Hematopoietic multipotent progenitor cell treated with erythropoietin and hydrocortisone succinate and interleukin-3 and kit ligand, for 17 days (in vitro differentiated cells): Measurements from ENCODE around the gene VAMP5.
"Not testable (repeated sequence)": the region's sequence is repeated elsewhere in the genome, so short reads cannot be mapped to it uniquely, and the experiment has no call there.

Source experiments
- DNase-seq: peaks from one replicate; pipeline ENCODE4 v3.0.0-alpha.2; 2015; ENCODE audit warnings: low spot score

The VAMP5 gene

GRCh38 chr2:85601771-85602475 is 17.7 kb downstream of the VAMP5 start:
- no peak for DNase-seq

GRCh38 chr2:85602476-85603234 is 18.4 kb downstream of the VAMP5 start, which contains the start of gene TMEM150A:
TSS of gene TMEM150A (minus strand) at chr2:85602698. CDS start at chr2:85601948, 750 bp downstream.
- DNase-seq = peak; percentile 40

DNA sequence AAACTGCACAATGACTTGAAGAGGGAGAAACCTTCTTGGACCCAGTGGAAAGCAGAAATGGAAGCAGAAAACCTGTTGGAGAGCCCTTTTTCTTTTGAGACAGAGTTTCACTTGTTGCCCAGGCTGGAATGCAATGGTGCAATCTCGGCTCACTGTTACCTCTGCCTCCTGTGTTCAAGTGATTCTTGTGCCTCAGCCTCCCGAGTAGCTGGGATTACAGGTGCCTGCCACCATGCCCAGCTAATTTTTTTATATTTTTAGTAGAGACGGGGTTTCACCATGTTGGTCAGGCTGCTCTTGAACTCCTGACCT is 19.9 kb downstream of the VAMP5 start:
- not testable (repeated sequence) for DNase-seq

DNA sequence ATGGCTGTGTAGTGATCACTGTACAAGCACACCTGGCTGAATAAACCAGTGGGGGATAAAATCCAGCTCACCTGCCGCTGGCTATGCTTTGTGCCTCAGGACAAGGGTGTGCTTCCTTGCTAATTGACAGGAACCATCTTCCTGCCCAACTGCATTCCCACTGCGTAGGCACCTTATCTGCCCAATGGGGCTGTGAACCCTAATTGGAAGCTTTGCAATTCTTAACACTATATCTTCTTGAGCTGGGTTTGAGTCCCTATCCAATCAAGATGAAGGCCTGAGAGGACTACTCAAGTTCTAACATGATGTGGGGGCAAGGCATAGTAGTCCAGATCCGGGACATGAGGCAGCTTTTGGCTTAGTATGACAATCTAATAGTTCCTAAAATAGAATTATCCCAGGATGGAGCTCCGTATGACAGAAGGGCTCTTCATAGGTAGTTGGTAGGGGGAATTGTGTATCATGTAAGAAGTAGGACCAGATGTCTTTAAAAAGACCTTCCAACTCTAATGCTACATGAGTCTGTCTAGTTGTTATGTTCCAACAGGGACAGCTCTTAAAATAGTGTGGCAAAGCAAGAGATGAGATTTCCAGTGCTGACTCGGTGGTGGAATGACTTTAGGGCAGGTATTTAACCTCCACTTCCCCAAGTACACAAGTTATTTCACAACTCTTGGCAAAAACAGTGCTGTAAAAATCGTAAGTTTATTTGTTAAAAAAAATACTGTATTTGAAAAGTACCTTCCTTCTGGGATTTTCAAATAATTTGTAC is 20.5 kb downstream of the VAMP5 start:
- DNase-seq = no peak

DNA sequence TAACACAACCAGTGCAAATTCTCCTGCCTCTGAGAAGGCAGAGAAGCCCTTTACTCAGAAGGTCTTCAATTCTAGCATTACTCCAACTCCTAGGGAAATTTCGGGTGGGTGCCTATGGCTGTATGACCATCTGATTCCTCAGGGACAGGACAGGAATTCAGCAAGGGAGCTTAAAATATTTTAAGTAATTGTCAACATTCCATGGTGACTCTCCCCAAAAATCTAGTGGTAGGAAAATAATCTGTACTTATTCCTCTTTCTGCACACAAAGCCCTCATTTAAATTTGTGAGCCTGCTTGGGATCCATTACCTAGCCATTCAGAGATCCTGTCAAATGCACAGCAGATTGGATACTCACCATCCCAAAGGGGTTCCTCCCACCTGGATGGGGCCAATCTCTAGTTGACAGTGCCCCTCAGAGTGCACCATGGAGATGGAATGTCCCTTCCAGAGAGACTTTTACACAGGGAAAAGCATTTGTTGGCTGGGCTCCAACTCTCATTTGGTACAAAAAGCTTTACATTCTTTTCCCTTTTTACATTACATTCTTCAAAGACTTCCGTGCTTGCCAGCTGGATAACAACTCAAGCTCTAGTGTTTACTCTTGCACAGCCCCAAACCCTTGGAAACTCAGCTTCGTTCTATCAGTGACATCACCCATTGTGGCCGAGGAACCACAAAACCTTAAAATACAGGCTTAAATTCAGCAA is 21.3 kb downstream of the VAMP5 start:
- no peak for DNase-seq

DNA sequence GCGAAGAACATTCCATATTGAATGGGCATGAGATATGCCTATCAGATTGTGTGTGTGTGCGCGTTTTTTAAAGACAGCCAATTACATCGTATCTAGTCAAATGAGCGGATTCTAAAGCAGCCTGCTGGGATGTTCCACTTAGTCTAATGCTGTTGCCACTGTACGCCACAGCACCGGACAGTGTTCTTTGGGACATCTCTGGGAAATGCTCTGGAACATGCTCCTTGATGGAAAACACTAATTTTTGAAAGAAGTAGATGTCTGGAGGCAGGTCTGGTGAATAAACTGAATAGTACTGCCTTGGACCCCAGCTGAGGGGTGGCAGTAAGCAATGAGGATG is 21.9 kb downstream of the VAMP5 start:
- no peak for DNase-seq

GRCh38 chr2:85607268-85608215 is 23.3 kb downstream of the VAMP5 start:
- no peak for DNase-seq

GRCh38 chr2:85611217-85611704 is 27.0 kb downstream of the VAMP5 start:
- no peak for DNase-seq

DNA sequence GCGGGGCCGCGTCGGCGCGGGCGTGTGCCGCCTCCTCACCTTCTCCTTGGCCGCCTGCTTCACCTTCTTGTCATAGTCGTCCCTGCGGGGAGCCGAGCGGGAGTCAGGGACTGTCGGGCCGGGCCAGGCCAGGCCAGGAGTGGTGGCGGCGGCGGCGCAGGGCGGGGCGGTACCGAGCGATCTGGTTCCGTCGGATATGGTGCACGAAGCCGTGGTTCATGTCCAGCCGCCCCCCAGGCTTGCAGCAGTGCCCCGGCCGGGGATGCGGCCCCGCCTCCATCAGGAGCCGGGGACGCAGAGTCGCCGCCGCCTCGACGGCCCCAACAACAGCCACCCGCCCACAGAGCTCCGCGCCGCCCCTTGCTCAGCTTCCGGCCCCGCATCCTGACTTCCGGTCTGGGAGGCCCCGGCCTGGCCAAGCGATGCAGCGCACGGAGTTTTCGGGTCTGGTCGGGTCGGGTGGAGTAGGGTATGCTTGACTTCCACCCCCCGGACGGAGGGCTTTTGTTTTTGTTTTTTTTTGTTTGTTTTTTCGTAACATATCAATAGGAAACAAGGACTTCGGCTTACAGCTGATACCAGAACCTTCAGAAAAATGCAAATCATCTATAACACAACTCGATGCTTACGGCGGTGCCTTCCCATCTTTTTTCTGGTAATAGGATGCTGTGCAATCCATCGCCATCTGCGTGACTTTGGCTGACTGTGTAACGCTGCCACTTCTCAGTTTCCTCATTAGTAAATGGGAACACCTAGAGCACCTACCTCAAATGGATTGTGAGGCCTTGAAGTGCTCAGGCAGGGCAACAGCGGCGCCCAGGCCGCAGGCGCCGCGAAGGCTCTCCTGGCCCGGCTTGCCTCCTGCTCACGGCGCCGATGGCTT is 27.7 kb downstream of the VAMP5 start, which contains the start of gene C2orf68:
Gene C2orf68, minus strand, starts transcription at position 362 of the 883 bp plus-strand sequence. Its CDS starts 82 bp downstream, at position 280.
- peak; percentile 85 for DNase-seq

GRCh38 chr2:85613717-85614515 is 29.7 kb downstream of the VAMP5 start:
- no peak for DNase-seq

- not testable (repeated sequence) for DNase-seq
Measured at GRCh38 chr2:85614757-85615156, 30.5 kb downstream of the VAMP5 start.

DNA sequence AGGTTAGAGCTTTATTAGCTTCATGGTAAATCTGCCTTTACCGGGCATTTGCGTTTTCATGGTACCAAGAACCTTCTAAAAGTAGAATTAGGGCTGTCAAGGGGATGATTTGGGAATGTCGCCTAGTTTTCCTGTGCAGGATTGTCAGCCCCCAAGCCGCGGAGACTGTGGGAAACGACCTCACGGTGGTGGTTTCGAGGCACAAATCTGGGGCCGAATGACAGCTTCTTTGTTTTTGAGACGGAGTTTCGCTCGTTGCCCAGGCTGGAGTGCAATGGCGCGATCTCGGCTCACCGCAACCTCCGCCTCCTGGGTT is 31.1 kb downstream of the VAMP5 start:
- DNase-seq = no peak

DNA sequence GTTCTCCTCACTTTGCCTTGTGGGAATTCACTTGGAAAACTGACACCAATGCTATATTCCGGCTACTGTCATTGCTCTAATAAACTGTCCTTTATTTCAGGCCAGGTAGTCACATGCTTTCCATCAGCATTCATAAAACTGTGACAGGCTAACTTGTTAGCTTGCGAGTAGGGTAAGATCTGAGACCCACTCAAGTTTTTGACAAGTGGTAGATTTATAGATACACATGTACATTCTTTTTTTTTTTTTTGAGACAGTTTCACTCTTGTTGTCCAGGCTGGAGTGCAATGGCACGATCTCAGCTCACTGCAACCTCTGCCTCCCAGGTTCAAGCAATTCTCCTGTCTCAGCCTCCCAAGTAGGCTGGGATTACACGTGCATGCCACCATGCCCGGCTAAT is 33.5 kb downstream of the VAMP5 start:
- not testable (repeated sequence) for DNase-seq

- DNase-seq = no peak
Measured at GRCh38 chr2:85619617-85620016, 35.4 kb downstream of the VAMP5 start.

DNA sequence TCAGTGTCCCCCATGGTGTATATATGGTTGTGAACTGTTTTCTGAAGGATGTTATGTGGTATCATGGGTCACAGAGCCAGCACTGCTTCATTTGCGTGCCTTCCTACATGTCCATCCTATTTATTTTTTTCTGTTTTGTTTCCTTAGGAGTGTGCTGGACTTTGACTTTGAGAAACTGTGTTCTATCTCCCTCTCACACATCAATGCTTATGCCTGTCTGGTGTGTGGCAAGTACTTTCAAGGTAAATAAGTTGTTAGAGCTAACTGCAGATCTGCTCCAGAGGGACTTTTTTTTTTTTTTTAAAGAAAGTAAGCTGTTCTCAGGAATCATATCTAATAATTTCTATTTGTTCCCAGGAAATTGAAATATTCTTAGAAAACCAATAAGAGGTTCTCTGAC is 37.1 kb downstream of the VAMP5 start:
- no peak for DNase-seq

GRCh38 chr2:85623991-85624390 is 39.8 kb downstream of the VAMP5 start:
- no peak for DNase-seq

- no peak for DNase-seq
Measured at GRCh38 chr2:85628658-85629057, 44.4 kb downstream of the VAMP5 start.

DNA sequence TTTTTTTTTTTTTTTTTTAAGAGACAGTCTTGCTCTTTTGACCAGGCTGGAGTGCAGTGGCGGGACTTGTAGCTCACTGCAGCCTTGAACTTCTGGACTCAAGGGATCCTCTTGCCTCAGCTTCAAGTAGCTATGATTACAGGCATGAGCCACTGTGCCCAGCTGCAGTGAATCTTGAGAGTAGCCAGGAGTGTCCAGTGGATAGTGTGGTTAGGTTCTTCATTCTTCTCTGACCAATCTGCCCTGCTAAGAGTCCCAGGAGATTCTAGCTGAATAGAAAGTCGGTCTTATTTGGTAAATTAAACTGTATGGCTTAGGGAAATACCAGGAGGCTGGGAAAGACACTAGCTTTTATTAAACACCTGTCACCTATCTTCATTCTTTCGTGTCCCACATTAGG is 47.1 kb downstream of the VAMP5 start:
- no peak for DNase-seq

GRCh38 chr2:85635011-85635410 is 50.8 kb downstream of the VAMP5 start:
- DNase-seq = no peak
